Stimulated activated CD4-positive, alpha-beta T cell treated with anti-CD3 and anti-CD28 coated beads, Interleukin-2, amount 100 ng/mL, for 4 hours (primary cell): ENCODE measurements around the gene KRTAP22-1.

Source experiments
- DNase-seq: peaks from one replicate; pipeline ENCODE4 v3.0.0-alpha.2; 2020; ENCODE audit warnings: low read depth

Gene KRTAP22-1

GRCh38 chr21:30600787-30601186, at the start of gene KRTAP22-1:
Gene KRTAP22-1, plus strand, starts transcription at chr21:30601087.
- no peak for DNase-seq

DNA sequence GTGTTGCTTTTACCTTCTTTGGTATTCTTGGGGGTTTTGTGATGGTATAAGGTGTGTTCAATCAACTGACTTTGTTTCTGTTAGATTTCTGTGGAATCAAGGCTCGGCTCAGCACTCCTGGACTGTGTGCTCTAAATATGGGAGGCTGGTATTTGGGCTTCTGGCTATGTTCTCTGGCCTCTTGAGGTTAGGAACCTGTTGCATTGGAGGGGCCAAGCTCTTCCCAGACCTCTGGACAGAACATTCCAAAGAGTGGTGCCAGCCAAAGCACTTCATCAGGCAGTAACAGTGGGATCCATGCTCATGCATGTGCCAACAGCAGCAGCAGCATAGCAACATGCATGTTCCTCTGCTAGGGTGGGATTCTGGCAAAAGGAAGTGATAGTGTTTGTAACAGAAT, 48.1 kb upstream of the KRTAP22-1 start:
- no peak for DNase-seq

DNA sequence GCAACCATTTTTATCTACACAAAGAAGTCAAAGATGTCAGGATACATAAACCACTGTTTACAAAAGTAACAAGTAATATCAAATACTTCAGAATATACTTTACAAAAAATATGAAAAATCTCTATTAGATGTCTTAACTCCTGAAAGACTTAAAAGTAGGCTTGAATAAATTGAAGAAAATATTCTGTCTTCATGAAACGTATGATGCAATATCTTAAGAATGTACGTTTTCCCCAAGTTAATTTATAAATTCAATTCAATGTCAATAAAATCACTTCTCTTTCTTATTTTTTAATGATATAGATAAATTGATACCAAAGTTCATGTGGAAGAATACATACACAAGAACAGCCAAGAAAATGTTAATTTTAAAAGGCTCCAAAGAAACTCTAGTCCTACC, 45.8 kb upstream of the KRTAP22-1 start:
- no peak for DNase-seq

GRCh38 chr21:30561264-30561895, 39.5 kb upstream of the KRTAP22-1 start, which contains the start of gene KRTAP19-7:
Gene KRTAP19-7, minus strand, starts transcription at chr21:30561314. Its CDS starts 25 bp downstream, at chr21:30561289.
- no peak for DNase-seq

DNA sequence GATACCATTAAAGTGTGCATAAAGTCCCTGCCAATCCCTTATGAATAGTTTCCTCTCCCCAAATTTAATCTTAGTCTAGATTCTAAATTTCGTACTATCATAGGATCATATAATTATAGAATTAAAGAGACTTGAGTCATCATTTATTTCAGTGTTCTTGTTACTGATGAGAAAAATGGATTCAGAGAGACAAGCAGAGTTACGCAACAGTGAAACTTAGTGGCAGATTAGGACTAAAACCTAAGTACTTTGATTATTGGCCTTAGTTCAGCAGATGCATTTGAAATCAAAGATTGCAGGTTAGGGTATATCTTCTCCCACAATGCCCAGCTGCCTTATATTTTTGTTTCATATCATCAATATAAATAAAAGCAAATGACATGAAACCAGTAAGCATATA, 38.9 kb upstream of the KRTAP22-1 start:
- DNase-seq = no peak

DNA sequence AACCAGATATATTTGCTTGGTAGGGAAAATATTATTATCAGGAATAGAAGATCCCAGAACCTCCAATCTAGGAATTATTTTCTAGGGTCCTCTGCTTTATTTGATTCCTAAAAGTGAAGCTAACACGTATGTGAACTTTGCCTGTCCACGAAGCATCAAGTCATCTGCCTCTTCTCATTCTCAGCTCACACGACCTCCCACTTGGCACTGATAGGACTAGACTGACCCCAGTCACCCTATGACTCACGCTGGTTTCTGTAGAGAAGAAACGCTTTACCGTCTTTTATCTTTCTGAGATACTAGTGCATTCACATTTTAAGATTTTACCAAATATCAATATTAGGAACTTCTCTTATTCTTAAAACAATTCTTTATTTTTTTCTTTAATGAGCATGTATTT, 37.8 kb upstream of the KRTAP22-1 start:
- no peak for DNase-seq

DNA sequence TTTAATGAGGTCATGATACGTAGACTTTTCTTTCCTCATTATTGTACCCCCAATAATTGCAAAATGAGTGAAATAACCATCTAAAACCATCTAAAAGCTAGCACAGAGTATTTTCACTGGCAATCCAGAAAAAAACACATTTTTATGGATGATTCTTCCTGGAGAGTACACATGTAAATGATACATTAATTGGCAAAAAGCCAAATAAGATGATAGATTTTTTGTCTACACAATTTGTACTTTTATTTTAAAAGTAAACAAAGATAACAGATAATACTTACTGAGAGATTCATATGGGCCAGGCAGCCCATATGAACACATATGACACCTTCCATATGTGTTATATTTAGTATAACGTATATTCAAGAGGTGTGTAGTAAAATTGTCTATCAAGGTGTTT, 37.3 kb upstream of the KRTAP22-1 start:
- no peak for DNase-seq

DNA sequence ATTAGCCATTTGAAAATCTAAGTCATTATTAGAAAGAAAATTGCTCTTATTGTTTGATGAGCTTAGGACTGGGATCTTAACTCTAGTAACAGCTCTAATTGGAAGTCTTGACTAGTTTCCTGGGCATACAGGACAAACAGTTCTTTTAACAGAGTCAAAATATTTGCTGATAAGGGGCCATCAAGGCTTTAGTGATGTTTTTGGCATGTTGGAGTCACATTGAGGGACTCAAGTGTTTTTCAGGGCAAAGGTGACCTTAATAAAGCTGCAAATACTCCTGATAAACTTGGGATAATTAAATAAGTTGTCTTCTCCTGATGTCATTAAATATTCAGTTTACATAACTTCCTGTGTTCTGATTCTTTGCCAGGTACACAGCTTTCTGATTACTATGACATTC, 33.3 kb upstream of the KRTAP22-1 start:
- DNase-seq = no peak

- no peak for DNase-seq
Measured at GRCh38 chr21:30577766-30578165, 23.1 kb upstream of the KRTAP22-1 start.

DNA sequence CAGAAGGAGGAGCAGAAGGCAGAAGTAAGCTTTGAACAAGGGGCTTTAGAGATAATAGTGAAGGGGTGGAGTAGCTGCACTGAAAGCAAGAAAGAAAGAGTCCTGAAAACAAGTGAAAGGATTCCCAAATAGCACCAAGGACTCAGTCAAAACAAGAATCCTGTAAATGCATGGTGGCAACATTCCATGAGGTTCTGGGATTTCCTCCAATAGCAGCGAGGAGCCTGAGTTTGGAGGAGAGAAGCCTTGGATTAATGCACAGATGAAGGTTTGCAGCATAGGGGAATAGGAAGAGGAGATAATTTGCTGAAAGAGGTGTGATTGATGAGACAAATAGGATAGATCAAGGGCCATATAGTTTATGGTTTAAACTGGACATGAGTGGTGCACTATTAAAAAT, 21.5 kb upstream of the KRTAP22-1 start:
- DNase-seq = no peak

- DNase-seq = no peak
Measured at GRCh38 chr21:30580132-30580531, 20.8 kb upstream of the KRTAP22-1 start.

GRCh38 chr21:30582870-30583269, 18.0 kb upstream of the KRTAP22-1 start:
- no peak for DNase-seq

GRCh38 chr21:30590297-30590696, 10.6 kb upstream of the KRTAP22-1 start, which contains the start of gene KRTAP22-2:
Gene KRTAP22-2, minus strand, starts transcription at chr21:30590397.
- DNase-seq = no peak

DNA sequence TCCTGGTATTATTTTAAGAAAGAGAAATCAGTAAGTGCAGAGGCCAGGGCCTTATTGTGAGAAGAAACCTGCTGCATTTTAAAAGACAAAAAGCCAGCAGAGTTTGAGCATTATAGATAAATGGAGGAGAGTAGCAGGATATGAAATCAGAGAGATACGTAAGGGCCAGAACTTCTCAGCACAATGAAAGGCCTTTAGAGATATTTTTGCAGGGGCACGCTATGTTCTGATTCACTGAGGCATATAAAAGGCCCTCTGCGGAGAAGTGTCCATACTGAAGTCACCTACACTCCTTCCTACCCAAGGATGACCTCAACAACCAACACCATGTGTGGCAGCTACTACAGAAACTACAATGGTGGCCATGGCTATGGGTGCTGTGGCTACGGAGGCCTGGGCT, 8.7 kb upstream of the KRTAP22-1 start, which contains the start of gene KRTAP6-3:
Gene KRTAP6-3 (plus strand): TSS at position 301 of the 400 bp plus-strand sequence. CDS start 6 bp downstream, at position 307.
- no peak for DNase-seq

GRCh38 chr21:30598802-30599201, 2.1 kb upstream of the KRTAP22-1 start, which contains the start of gene KRTAP6-2:
Gene KRTAP6-2, minus strand, starts transcription at chr21:30598902. Its CDS starts 28 bp downstream, at chr21:30598874.
- DNase-seq = no peak

DNA sequence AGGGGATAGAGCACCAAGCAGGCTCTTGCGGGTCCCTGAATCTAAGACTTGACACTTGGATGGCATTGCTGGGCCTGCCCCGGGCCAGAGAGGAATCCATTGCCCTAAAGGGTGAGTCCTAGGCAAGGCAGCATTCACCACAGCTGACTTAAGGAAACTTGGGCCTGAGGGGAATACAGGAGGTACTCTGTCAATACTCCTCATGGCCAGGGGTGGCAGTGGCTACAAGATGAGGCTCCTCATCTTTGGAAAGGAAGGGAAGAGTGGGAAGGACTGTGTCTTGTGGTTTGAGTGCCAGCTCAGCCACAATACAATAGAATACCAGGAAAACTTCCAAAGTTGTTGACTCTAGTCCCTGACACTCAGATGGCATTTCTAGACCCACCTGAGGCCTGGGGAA, 5.1 kb downstream of the KRTAP22-1 start:
- DNase-seq = no peak

GRCh38 chr21:30612132-30612531, 11.2 kb downstream of the KRTAP22-1 start:
- DNase-seq = no peak

DNA sequence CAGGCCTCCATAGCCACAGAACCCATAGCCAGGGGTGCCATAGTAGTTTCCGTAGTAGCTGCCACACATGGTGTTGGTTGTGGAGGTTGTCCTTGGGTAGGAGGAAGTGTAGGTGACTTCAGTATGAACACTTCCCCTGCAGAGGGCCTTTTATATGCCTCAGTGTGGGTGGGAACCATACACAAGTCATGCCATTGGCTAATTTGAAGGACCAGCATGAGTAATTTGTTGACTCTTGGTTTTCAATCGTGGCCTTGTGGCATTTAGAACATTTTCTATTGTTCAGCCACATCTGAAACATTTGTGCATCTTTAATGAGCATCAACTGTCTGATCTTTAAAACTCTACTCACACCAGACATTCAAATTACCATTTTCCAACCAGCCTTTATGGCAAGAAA, 12.9 kb downstream of the KRTAP22-1 start, which contains the start of gene KRTAP6-1:
Gene KRTAP6-1 (minus strand): TSS at position 95 of the 400 bp plus-strand sequence. CDS start 26 bp downstream, at position 69.
- no peak for DNase-seq

- no peak for DNase-seq
Measured at GRCh38 chr21:30615199-30615598, 14.3 kb downstream of the KRTAP22-1 start.

DNA sequence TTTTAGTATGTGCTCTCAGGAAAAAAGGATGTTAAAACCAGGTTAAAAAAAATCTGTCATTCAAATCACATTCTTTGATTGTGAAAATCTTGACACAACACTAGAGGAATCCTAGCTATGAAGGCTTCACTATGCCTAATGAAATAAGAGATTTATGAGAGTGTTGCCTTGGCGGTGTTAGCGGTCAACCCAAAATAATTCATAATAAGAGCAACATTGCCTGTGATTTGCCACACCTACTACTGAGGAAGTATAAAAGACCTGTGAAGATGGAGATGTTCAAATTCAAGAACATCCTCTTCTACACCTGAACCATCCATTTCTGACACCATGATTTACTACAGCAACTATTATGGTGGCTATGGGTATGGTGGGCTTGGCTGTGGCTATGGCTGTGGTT, 15.2 kb downstream of the KRTAP22-1 start, which contains the start of gene KRTAP20-1:
Gene KRTAP20-1 (plus strand): TSS at position 301 of the 400 bp plus-strand sequence. CDS start 30 bp downstream, at position 331.
- no peak for DNase-seq

DNA sequence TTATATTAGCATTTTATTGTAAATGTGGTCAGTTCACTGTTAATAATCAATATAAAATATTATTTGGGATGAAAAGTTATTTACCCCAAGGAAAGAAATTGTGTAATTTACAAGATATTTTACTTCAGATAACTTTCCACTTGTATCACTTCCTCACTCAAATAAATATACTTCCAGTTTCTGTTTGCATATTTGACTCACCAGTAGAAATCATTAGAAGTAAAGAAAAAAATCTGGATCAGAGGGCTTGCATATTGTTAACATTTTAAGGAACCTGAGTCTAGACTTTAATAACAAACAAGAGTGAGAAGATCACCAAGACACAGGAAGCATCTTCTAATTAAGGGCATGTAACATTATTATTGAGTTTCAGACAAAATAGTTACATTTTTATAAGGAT, 19.2 kb downstream of the KRTAP22-1 start:
- no peak for DNase-seq

GRCh38 chr21:30620522-30620921, 19.6 kb downstream of the KRTAP22-1 start, which contains the start of gene KRTAP20-4:
Gene KRTAP20-4, plus strand, starts transcription at chr21:30620627.
- no peak for DNase-seq

DNA sequence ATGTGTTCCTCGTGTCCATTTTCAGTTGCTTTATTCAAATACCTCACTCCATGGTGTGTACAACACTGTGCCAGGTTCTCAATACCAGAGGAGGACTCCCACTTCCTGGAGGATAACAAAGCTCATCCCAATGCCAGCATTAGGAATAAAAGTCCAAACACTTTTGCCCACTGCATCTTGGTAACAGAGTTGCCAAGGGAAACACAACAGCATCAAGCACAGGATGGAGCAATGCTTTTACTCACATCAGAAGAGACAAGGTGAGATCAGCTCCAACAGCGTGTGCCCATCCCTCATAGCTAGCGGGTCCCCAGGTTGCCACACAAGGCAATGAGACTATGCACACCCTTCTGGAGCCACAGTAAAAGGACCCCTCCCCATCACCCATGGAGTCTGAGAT, 22.5 kb downstream of the KRTAP22-1 start:
- DNase-seq = no peak
